Measurements from ENCODE around the gene QPRT.
A peak's percentile ranks its signal among the peaks of the same experiment; 100 is the strongest.
"Not testable (repeated sequence)": the region's sequence is repeated elsewhere in the genome, so short reads cannot be mapped to it uniquely, and the experiment has no call there.

QPRT gene

GRCh38 chr16:29694384-29695195 is 15.6 kb downstream of the QPRT start:
- DNase-seq (ENCODE audit: low spot score), result no peak

GRCh38 chr16:29695675-29696074 is 16.7 kb downstream of the QPRT start:
- not testable (repeated sequence) for DNase-seq (ENCODE audit: low spot score)

DNA sequence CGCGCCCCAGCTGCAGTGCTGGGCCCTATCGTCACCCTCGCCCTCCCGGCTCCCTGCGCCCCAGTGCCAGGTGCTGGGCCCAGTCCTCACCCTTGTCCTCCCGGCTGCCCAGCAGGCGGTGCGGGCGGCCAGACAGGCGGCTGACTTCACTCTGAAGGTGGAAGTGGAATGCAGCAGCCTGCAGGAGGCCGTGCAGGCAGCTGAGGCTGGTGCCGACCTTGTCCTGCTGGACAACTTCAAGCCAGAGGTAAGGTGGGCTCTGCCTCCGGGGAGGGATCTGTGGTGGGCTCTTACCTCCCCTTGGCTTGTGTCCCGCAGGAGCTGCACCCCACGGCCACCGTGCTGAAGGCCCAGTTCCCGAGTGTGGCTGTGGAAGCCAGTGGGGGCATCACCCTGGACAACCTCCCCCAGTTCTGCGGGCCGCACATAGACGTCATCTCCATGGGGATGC is 17.9 kb downstream of the QPRT start:
- no peak for DNase-seq (ENCODE audit: low spot score)

DNA sequence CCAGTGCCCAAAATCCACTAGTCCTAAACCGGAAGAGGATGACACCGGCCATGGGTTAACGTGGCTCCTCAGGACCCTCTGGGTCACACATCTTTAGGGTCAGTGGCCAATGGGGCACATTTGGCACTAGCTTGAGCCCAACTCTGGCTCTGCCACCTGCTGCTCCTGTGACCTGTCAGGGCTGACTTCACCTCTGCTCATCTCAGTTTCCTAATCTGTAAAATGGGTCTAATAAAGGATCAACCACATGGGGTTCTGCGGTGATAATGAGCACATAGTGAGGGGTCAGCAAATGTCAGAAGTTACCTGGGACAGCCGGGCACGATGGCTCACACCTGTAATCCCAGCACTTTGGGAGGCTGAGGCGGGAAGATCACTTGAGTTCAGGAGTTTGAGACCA is 18.4 kb downstream of the QPRT start:
- no peak for DNase-seq (ENCODE audit: low spot score)

GRCh38 chr16:29698042-29698441 is 19.1 kb downstream of the QPRT start:
- DNase-seq (ENCODE audit: low spot score), result no peak

DNA sequence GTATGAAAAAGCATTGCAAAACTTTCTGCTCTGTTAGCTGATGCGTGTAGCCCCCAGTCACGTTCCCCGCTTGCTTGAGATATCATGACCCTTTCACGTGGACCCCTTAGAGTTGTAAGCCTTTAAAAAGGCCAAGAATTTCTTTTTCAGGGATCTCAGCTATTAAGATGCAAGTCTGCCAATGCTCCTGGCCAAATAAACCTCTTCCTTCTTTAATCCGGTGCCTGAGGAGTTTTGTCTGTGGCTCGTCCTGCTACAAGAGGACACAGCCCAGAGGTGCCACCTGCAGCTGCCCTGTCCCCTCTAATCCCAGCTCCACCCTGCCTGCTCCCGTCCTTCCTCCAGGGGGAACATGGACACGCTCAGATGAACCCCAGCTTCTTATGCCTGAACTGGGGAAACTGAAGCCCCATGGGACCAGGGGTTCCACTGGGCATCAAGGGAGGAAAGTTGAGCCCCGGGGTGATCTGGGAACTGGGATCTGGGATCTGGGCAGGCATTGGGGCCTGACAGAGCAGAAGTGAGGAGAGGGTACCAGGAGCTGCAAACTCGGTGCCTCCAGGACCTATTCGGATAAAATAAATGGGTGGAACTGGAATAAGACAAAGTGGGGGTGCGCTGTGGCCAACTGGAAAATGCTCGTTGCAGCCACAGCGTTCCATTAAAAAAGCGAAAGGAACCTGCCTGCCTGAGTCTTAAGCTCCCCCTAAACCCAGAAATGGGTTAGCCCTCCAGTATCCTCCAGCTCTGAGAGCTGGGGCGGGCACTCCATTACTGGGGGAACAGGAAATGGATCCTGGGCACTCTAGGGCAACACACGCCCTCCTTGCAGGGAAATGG is 19.7 kb downstream of the QPRT start:
- DNase-seq (ENCODE audit: low spot score), result no peak

DNA sequence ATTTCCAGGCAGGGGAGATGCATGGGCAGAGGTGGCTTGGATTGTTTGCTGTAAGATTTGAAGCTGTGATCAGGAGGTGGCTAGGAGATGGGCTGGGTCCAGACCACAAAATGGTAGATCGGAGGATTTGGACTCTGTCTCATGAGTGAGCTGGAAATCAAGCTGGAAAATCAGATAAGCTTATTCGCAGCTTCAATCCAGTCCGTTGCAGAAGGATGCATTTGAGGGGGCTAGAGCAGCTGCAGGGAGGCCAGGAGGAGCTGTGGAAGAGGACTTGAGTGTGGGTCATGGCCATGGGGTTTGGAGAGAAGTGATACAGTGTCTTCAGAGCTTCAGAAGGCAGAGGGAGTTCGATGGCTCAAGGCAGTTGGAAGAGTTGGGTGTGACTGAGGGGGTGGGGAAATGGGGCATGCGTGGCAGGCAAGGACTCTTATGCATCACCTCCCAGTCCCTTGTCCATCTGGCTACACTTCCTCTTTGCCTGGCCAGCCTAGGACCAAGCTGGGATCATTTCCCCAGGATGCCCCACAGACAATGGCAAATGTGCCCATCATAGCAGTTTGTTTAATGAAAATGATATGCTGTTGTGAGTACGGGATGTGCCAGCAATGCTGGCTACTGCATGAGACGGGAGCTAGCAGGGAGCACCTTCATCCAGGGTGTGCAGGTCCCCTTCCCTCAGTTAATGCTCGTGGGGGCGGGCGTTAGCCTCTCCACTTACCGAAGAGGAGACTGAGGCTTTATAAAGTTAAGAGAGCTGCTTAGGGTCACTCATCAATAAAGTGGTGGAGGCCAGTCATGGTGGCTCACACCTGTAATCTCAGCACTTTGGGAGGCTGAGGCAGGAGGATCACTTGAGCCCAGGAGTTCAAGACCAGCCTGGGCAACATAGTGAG is 20.6 kb downstream of the QPRT start:
- no peak for DNase-seq (ENCODE audit: low spot score)

DNA sequence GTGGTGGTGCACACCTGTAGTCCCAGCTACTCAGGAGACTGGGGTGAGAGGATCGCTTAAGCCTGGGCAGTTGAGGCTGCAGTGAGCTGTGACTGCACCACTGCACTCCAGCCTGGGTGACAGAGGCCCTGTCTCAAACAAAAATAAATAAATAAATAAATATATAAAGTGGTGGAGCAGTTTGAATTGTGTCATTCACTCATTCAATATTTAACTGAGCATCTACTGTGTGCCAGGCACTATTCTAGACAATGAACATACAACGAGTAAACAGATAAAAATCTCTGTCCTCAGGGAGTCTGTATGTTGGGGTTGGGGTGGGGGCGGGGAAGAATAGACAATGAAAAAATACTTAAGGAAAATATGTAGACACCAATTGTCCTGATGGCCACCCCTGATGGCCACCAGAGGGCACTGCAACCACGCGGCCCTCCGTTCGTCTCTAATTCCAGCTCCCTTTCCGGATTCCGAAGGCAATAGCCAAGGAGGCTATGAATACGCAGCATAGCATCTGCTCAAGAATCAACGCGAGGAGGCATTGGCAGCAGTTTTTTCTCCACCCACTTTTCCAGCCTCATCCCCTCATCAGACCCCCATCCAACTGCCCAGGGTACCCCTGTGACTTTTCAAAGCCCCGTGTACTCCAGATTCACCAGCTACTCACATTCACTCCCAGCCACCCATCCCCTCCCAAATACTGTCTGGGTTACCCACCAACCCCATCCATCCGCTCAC is 21.4 kb downstream of the QPRT start:
- peak; percentile 60 for DNase-seq (ENCODE audit: low spot score)

GRCh38 chr16:29701214-29701555 is 22.2 kb downstream of the QPRT start:
- no peak for DNase-seq (ENCODE audit: low spot score)

- DNase-seq (ENCODE audit: low spot score), result no peak
These were observed 23.3 kb downstream of the QPRT start for GRCh38 chr16:29702269-29702668.

DNA sequence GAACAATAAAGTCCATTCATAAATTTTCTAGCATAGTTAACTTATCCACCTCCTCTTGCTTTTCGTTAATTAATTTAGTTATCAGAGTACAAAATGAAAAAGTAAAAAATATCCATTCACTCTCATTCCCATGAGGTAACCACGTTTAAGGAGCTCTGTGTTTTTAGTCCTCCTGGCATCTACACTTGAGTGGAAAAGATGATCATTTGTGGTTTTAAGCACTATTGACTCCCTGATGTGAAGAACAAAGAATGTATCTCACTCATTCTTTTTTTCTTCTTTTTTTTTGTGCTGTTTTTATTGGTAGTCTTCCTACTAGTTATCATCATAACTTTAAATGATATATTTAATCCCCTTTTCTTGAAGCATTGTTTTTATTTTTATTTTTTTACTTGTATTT is 26.1 kb downstream of the QPRT start:
- DNase-seq (ENCODE audit: low spot score), result no peak

DNA sequence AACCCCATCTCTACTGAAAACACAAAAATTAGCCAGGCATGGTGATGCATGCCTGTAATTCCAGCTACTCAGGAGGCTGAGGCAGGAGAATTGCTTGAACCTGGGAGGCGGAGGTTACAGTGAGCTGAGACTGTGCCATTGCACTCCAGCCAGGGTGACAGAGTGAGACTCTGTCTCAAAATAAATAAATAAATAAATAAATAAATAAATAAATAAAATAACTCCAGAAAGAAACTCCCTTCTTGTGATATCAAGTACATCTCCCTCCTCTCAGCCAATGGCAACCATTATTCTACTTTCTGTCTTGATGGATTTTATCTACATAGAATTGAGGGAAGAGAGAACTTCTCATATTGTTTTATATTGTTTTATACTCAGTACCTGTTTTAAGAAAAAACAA is 28.2 kb downstream of the QPRT start:
- not testable (repeated sequence) for DNase-seq (ENCODE audit: low spot score)

DNA sequence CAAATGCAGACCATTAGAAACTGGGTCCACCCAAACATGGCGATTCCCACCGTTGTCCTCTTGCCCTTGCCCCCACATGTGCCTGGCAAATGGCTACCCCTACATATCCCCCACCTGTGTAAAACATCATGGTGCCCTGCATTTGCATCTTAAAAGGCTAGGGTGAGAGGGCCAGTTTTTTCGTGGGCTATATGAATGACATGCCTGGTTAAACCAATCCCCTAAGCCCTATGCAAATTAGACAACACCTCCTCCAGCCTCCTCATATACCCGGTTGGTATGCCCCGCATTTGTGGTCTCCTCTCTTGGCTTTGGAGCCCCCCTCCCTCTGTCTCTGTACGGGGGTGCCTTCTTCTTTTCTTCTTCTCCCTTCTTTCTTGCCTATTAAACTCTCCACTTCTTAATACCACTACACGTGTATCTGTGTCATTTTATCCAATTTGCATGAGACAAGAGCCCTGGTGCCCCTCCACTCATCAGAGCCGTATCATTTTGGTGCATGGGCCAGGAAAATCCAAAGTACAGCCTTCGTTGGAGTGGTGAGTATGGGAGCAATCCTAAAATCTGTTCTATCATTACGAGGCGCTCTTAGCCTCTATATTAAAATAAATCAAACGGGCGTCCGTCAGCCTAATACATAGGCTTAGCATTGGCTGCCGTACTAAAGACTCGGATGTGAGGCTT is 30.1 kb downstream of the QPRT start:
- no peak for DNase-seq (ENCODE audit: low spot score)

DNA sequence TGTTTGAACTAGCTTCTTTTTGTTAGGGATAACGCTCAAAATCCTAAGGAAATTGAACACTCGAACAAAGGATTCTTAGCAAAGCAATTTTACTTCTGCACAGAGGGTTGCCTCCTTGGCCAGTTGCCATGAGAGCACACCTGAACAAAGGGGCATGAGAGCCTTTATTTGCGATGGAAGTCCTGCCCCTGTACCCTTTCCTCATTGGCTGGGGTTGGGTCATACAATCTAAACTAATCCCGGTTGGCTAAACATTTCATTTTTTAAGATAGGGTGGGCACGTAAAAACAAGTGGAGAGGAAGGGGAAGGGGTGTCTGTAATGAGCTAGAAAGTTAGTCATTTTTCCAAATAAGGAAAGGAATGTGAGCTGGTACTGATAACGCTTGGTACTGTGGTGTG is 30.7 kb downstream of the QPRT start:
- DNase-seq (ENCODE audit: low spot score), result not testable (repeated sequence)

DNA sequence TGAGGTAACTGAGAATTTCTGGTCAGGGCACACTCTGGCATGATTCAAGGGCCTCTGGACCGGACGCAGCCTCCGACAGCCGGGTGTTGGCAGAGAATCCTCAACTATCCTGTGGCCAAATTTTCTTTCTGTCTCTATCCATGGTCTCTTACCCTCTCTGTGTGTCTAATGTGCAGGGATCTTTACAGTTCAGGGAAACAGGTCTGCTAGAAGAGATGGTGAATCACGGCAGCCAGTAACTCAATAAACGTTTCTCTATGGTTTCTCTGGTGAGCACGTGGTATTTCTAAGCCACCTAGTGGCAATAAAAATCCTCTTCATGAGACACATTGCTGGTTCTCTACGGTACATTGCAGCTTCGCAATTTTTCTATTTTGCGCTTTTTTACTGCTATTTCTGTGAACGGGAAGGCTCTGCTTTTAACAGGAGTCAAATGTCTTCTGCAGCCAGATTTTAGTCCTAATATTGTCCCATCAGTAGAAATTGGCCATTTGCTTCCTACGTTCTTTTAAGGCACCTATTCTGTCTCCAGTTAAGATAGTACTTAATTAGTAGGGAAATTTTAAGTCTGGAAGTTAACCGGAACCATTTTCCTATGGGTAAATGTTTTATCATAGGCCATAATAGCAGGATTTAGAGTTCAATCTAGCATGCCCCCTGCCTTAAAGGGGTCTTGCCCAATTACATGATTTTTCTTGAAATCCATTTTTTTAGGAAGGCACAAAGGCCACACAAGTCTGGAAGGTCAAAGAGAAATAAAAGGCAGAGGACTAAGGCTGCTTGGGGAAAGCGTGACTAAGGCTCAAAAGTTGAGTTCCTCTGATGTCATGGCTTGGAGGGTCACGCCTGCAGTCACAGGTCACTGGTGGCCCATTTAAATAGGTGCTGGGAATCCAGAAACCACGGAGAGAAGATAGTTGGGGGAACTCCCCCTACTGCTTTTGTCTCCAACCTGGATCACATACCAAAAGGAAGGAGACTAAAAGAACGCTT is 31.5 kb downstream of the QPRT start:
- peak; percentile 64 for DNase-seq (ENCODE audit: low spot score)

DNA sequence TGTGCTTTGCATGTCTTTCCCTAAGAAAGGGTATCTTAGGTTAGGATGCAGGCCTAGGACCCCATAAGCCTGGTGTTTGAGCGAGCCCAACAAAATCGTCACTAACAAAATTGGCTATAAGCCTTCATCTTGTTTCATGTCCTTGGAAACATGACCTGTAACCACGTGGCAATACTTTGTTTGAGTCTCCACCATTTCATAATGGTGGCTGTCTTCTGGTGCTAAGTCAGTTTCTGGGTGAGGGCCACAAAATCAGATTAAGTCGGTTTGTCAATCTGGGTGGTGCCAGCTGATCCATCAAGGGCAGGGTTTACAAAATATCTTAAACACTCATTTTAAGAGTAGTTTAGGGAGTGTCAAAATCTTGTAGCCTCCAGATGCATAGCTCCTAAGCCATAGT is 33.8 kb downstream of the QPRT start:
- no peak for DNase-seq (ENCODE audit: low spot score)

DNA sequence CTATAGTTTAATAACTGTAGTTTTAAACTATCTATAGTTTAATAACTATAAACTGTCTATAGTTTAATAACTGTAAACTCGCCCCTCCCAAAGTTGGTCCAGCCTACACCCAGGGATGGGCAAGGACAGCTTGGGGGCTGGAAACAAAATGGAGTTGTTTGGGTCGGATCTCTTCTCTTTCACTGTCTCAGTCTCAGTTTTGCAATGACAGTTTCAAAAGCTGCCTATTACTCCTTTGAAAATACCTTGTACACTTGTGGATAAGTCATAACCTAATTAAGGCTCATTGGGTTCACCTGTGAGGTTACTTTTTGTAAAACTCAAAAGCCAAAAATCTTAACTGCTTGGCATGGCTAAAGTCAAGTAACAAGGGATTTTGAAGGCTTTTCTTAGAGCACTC is 35.4 kb downstream of the QPRT start:
- DNase-seq (ENCODE audit: low spot score), result no peak

DNA sequence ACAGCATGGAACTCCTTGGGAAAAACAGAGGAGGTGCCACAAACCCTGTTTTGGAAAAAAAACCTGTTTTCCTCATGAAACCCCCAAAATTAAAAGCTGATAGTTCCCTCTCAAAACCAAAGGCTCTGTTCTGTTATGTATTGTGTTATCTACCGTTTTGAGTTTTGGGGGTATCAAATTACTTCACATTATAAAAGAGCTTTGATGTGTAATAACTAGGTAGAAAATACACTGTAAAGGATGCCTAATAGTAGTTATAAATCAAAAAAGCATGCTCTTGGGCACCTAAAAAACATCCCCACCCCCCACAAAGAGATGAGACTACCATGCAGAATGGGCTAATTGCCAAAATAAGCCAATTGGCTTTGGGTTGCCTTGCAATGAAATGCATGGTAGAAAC is 36.0 kb downstream of the QPRT start:
- DNase-seq (ENCODE audit: low spot score), result no peak

GRCh38 chr16:29717113-29717512 is 38.1 kb downstream of the QPRT start:
- no peak for DNase-seq (ENCODE audit: low spot score)

DNA sequence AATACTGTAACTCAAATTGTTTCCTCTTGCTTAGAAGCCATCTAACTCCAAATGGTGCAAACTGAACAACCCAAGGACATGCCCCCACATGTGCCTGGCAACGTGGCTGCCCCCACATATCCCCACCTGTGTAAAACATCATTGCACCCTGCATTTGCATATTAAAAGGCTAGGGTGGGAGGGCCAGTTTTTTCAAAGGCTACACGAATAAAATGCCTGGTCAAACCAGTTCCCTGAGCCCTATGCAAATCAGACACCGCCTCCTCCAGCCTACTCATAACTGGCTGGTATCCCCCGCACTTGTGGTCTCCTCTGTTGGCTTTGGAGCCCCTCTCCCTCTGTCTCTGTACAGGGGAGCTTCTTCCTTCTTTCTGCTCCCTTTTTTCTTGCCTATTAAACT is 40.1 kb downstream of the QPRT start:
- DNase-seq (ENCODE audit: low spot score), result no peak

Measured in globus pallidus (tissue), 1 donor.